Fibroblast of the aortic adventitia (primary cell): ENCODE measurements around the gene CTBP2. TPM values are rescaled to one million over a fixed set of nuclear protein-coding genes. Genes with fewer than 3 reads are reported as not detected.
"Not testable (repeated sequence)": the region's sequence is repeated elsewhere in the genome, so short reads cannot be mapped to it uniquely, and the experiment has no call there.

Experiments
- DNase-seq: peaks from one replicate; pipeline ENCODE4 v3.0.0-alpha.2; 2010; ENCODE audit warnings: low read depth
- H3K4me3 ChIP-seq: 2 replicates; pipeline ENCODE4 v1.5.1; 2011; ENCODE audit warnings: low read depth, mild to moderate bottlenecking, control low read depth, low read length, moderate library complexity
- CTCF ChIP-seq: IDR thresholded peaks from 2 replicates; pipeline ENCODE4 v1.5.1; 2011; ENCODE audit warnings: mild to moderate bottlenecking, low read length, control low read depth, inconsistent platforms; ENCODE audit not compliant: insufficient read depth
- total RNA-seq: library from RNA; depleted of rRNA; stranded (reverse); fragments of >200 nt; gene quantifications from 2 replicates; pipeline ENCODE4 v1.2.3, GENCODE V29; 2012; ENCODE audit warnings: low replicate concordance

CTBP2 gene
- total RNA-seq, 1 donor, result 45.4 TPM

GRCh38 chr10:125062227-125062913 lies 98.0 kb downstream of the CTBP2 start:
- TF ChIP-seq CTCF, result no peak
- H3K4me3 ChIP-seq, result no peak overlapping the region
- DNase-seq, result no peak

- no peak overlapping the region for H3K4me3 ChIP-seq
- TF ChIP-seq CTCF, result no peak
- no peak for DNase-seq
Observed at GRCh38 chr10:125061557-125062226, 98.7 kb downstream of the CTBP2 start.

- peak overlapping the region; percentile 28 for H3K4me3 ChIP-seq
- peak; percentile 83 for TF ChIP-seq CTCF
- DNase-seq, result peak; percentile 91
Observed at GRCh38 chr10:125060826-125061556, 99.4 kb downstream of the CTBP2 start.

- peak overlapping the region; percentile 28 for H3K4me3 ChIP-seq
- TF ChIP-seq CTCF, result no peak
- peak; percentile 71 for DNase-seq
Observed at GRCh38 chr10:125060482-125060825, 99.9 kb downstream of the CTBP2 start.

- no peak overlapping the region for H3K4me3 ChIP-seq
- DNase-seq, result peak; percentile 54
- TF ChIP-seq CTCF, result no peak
Observed at GRCh38 chr10:125060026-125060425, 100.3 kb downstream of the CTBP2 start.

- not testable (repeated sequence) for H3K4me3 ChIP-seq, DNase-seq
Observed at GRCh38 chr10:125059348-125059747, 101.0 kb downstream of the CTBP2 start.
